GM12878 (cell line): ENCODE measurements around the gene PSAP. TPM values are rescaled to one million over a fixed set of nuclear protein-coding genes. Genes with fewer than 3 reads are reported as not detected.

Source experiments
- ATAC-seq: fragments of 200-7000 bp; cut with Tn5 transposase; 3 replicates; pipeline ENCODE4 v1.9.1; 2020; ENCODE audit warnings: mild to moderate bottlenecking, moderate library complexity
- BruUV-seq: library from RNA; stranded (reverse); fragments of 400-500 nt; replicated peaks from 2 replicates; lab custom pipeline; 2021; lab: Mats Ljungman, UMichigan
- CTCF ChIA-PET: fragments of 300-600 bp; sonication (Branson Sonifier 250); formaldehyde crosslinking; extraction: SDS; loops from one replicate; lab custom pipeline; 2021; ENCODE audit warnings: inconsistent platforms; lab: Yijun Ruan, JAX
- POLR2A ChIA-PET: fragments of 350-600 bp; formaldehyde crosslinking; extraction: SDS; loops from one replicate; lab custom pipeline; 2021; ENCODE audit warnings: inconsistent platforms; lab: Charles Lee
- RAD21 ChIA-PET: fragments of 300-600 bp; sonication (Branson Sonifier 250); formaldehyde crosslinking; loops from one replicate; lab custom pipeline; 2023; ENCODE audit warnings: antibody characterized with exemption; ENCODE audit not compliant: unreplicated experiment; lab: Charles Lee
- SMC1A ChIA-PET: fragments of 300-600 bp; sonication (Branson Sonifier 250); formaldehyde crosslinking; loops from one replicate; lab custom pipeline; 2023; ENCODE audit not compliant: unreplicated experiment, uncharacterized antibody; lab: Charles Lee
- DNase-seq: peaks from one replicate; pipeline ENCODE4 v3.0.0-alpha.2; 2011; ENCODE audit warnings: low read depth, low spot score
- FAIRE-seq: peaks from 3 replicates; lab custom pipeline; 2011; peaks lifted over from hg19 to GRCh38; lab: Jason Lieb, UNC
- H2AFZ ChIP-seq: 2 replicates; pipeline ENCODE4 v1.6.0; 2011; ENCODE audit warnings: low read depth, low read length, control low read depth; ENCODE audit not compliant: control insufficient read depth
- H3K27ac ChIP-seq: 2 replicates; pipeline ENCODE4 v1.5.1; 2011; ENCODE audit warnings: control low read depth; ENCODE audit not compliant: control insufficient read depth, insufficient read depth
- H3K27me3 ChIP-seq, 2 experiments: replicated peaks in 1 of 2; 2 replicates each; pipeline versions ENCODE4 v1.6.0 to v1.6.1; 2011; ENCODE audit warnings: low read length in 1 of 2; ENCODE audit not compliant: control insufficient read depth in 2 of 2, insufficient read depth in 2 of 2
- H3K36me3 ChIP-seq, 2 experiments: 2 replicates each; pipeline ENCODE4 v1.5.1; 2011; ENCODE audit warnings: low read length in 1 of 2; ENCODE audit not compliant: control insufficient read depth in 2 of 2, insufficient read depth in 2 of 2
- H3K4me1 ChIP-seq: 2 replicates; pipeline ENCODE4 v1.6.1; 2011; ENCODE audit warnings: mild to moderate bottlenecking, low read length, moderate library complexity, mixed read lengths; ENCODE audit not compliant: control insufficient read depth, insufficient read depth
- H3K4me2 ChIP-seq: 2 replicates; pipeline ENCODE4 v1.6.0; 2011; ENCODE audit warnings: control low read depth; ENCODE audit not compliant: control insufficient read depth, insufficient read depth
- H3K4me3 ChIP-seq: fragments of 200-600 bp; sonication (generic); 2 replicates; pipeline ENCODE4 v1.5.1; 2016
- H3K79me2 ChIP-seq: 2 replicates; pipeline ENCODE4 v1.6.0; 2011; ENCODE audit warnings: low read length; ENCODE audit not compliant: control insufficient read depth, insufficient read depth
- H3K9ac ChIP-seq: 2 replicates; pipeline ENCODE4 v1.8.0; 2011; ENCODE audit warnings: low read length, control low read depth, mixed read lengths; ENCODE audit not compliant: control insufficient read depth, insufficient read depth
- H3K9me3 ChIP-seq: replicated peaks from 3 replicates; pipeline ENCODE4 v1.5.1; 2011; ENCODE audit warnings: mild to moderate bottlenecking, low read length; ENCODE audit not compliant: control insufficient read depth, insufficient read depth
- H4K20me1 ChIP-seq: 2 replicates; pipeline ENCODE4 v1.6.0; 2011; ENCODE audit not compliant: control insufficient read depth, insufficient read depth
- ASH2L ChIP-seq: fragments of 300-600, 200-600 bp; sonication (generic); IDR thresholded peaks from 2 replicates; pipeline ENCODE4 v1.6.1; 2017; ENCODE audit warnings: low read depth, mild to moderate bottlenecking, borderline replicate concordance
- CHD2 ChIP-seq: IDR thresholded peaks from 2 replicates; pipeline ENCODE4 v1.6.1; 2011; ENCODE audit warnings: low read depth, low read length, improper control_type of control experiment, borderline replicate concordance
- FOXM1 ChIP-seq: IDR thresholded peaks from 2 replicates; pipeline ENCODE4 v1.6.1; 2012; ENCODE audit warnings: low read depth, mild to moderate bottlenecking, inconsistent platforms, low read length, moderate library complexity
- IKZF2 ChIP-seq, 2 experiments: fragments of 450-650 bp; IDR thresholded peaks; 2 replicates each; pipeline ENCODE4 v1.6.1; 2017; ENCODE audit warnings: mild to moderate bottlenecking in 2 of 2, moderate library complexity in 2 of 2
- MEF2A ChIP-seq: IDR thresholded peaks from 2 replicates; pipeline ENCODE4 v1.6.1; 2011; ENCODE audit warnings: low read depth, mild to moderate bottlenecking, low read length, moderate library complexity; ENCODE audit not compliant: insufficient read depth
- MYC ChIP-seq: IDR thresholded peaks from 2 replicates; pipeline ENCODE4 v1.6.1; 2011; ENCODE audit warnings: mild to moderate bottlenecking, low read length, moderate library complexity, inconsistent platforms; ENCODE audit not compliant: insufficient read depth, insufficient replicate concordance, insufficient read length, severe bottlenecking
- NFIC ChIP-seq: IDR thresholded peaks from 2 replicates; pipeline ENCODE4 v1.6.1; 2012; ENCODE audit warnings: low read depth, mild to moderate bottlenecking, inconsistent platforms, low read length, moderate library complexity
- NFYB ChIP-seq: IDR thresholded peaks from 2 replicates; pipeline ENCODE4 v1.6.1; 2011; ENCODE audit warnings: low read depth, mild to moderate bottlenecking, low read length, improper control_type of control experiment, moderate library complexity; ENCODE audit not compliant: insufficient read depth
- RAD51 ChIP-seq: fragments of 450-650 bp; IDR thresholded peaks from 2 replicates; pipeline ENCODE4 v1.6.1; 2016; ENCODE audit warnings: moderate library complexity, mild to moderate bottlenecking, inconsistent platforms
- RBBP5 ChIP-seq: fragments of 200-600 bp; sonication (generic); conservative IDR thresholded peaks from 2 replicates; pipeline ENCODE4 v1.6.1; 2016
- SMAD5 ChIP-seq: IDR thresholded peaks from 2 replicates; pipeline ENCODE4 v1.6.1; 2016; ENCODE audit warnings: antibody characterized with exemption, low read depth
- SMC3 ChIP-seq: IDR thresholded peaks from 2 replicates; pipeline ENCODE4 v1.6.1; 2011; ENCODE audit warnings: low read length, improper control_type of control experiment, borderline replicate concordance
- STAT3 ChIP-seq: IDR thresholded peaks from 2 replicates; pipeline ENCODE4 v1.6.1; 2011; ENCODE audit warnings: low read depth, low read length, improper control_type of control experiment
- SUZ12 ChIP-seq: fragments of 200-600 bp; sonication (generic); IDR thresholded peaks from one replicate; pipeline ENCODE4 v1.6.1; 2018; ENCODE audit warnings: antibody characterized with exemption, mild to moderate bottlenecking; ENCODE audit not compliant: unreplicated experiment
- ZBED1 ChIP-seq: IDR thresholded peaks from 2 replicates; pipeline ENCODE4 v1.6.1; 2016; ENCODE audit warnings: borderline replicate concordance
- ZNF24 ChIP-seq: fragments of 450-650 bp; IDR thresholded peaks from 2 replicates; pipeline ENCODE4 v1.6.1; 2017; ENCODE audit warnings: antibody characterized with exemption, mild to moderate bottlenecking
- ZNF622 ChIP-seq: fragments of 450-650 bp; IDR thresholded peaks from 2 replicates; pipeline ENCODE4 v1.6.1; 2017; ENCODE audit warnings: mild to moderate bottlenecking, inconsistent platforms
- WGBS: methylation state at CpG from one replicate; pipeline ENCODE4 v1.1.6; 2016; ENCODE audit warnings: low lambda C conversion rate; ENCODE audit not compliant: insufficient replicate concordance, insufficient coverage; ENCODE audit errors: missing lambda C conversion rate; 5-methylcytosine and 5-hydroxymethylcytosine counted together
- in situ Hi-C: fragments of 300-500 bp; cut with MboI; formaldehyde crosslinking; loops from 9 replicates; pipeline ENCODE4 v1.14.3; 2018; ENCODE audit warnings: mixed read lengths
- intact Hi-C: fragments of 100-400 bp; cut with micrococcal nuclease; formaldehyde crosslinking; loops from one replicate; pipeline ENCODE4 v1.14.2; 2022; ENCODE audit not compliant: unreplicated experiment
- polyA plus RNA-seq, 11 experiments: library from polyadenylated mRNA; depleted of rRNA in 4 of 11; unstranded in 6 of 11; stranded (reverse) in 5 of 11; fragments of >200 nt; fragmentation: Nextera tagmentation in 4 of 11; fragmentation: Illumina TruSeq in 1 of 11; extraction: Ambion mirVana in 4 of 11; extraction: Trizol in 1 of 11; gene quantifications; 1 replicate in 1 of 11; 2 replicates in 10 of 11; pipeline versions ENCODE4 v1.2.1 to v1.2.3, GENCODE V29; 2011 to 2016; ENCODE audit warnings: inconsistent platforms in 2 of 11, missing spikeins in 2 of 11, low read depth in 1 of 11
- total RNA-seq, 4 experiments: library from RNA; depleted of rRNA in 3 of 4; stranded (reverse); fragments of >200 nt in 3 of 4; fragmentation: Illumina TruSeq in 1 of 4; extraction: Trizol in 1 of 4; gene quantifications; 2 replicates each; pipeline versions ENCODE4 v1.2.1 to v1.2.3, GENCODE V29; 2013 to 2021
- TF ChIP-seq, protein P1 (sequence below): fragments of 450-650 bp; IDR thresholded peaks from 2 replicates; pipeline ENCODE4 v1.6.1; 2016; ENCODE audit warnings: mild to moderate bottlenecking, moderate library complexity, borderline replicate concordance
- TF ChIP-seq, protein P2 (sequence below): IDR thresholded peaks from 2 replicates; pipeline ENCODE4 v1.6.1; 2011; ENCODE audit warnings: low read depth, mild to moderate bottlenecking, low read length, moderate library complexity, borderline replicate concordance; ENCODE audit errors: extremely low read depth
- TF ChIP-seq, protein P3 (sequence below): fragments of 450-650 bp; IDR thresholded peaks from 2 replicates; pipeline ENCODE4 v1.6.1; 2017; ENCODE audit warnings: mild to moderate bottlenecking

Gene PSAP
- total and polyA plus RNA-seq, 10 of the 15 experiments (the other 5 are each of a cell fraction or from before 2014, with no cell fraction given): 178 to 336 (median 286) TPM

DNA sequence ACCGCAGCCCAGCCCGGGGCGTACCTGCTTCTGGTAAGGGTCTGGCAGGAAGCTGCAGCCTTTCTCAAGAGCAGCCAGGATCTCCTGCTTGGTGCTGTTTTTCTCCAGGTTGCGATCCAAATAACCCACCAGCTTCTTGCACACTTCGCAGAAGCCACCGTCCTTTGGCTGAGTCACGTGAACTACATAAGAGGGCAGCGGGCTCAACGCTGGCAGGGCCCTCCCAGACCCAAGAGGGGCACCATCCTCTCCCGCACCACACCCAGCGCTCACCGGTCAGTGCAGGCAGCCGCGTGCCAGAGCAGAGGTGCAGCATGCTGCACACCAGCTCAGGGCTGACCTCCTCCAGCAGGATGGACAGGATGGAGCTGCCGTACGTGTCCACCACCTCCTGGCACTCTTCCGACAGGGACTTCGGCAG, 31.6 kb downstream of the PSAP start:
- intact Hi-C loops: no loop called here
- ChIA-PET SMC1A (interaction anchor here (1.2 kb wide), 1 partner anchor 77 kb away, joined by 4 read pairs; no protein-coding TSS in a partner anchor), CTCF (no interaction called here), RAD21 (no interaction called here), POLR2A (no interaction called here)
- 92% methylated on average over 18 of the region's 18 CpGs for WGBS
- Histone ChIP-seq H4K20me1 (no peaks in the 10 kb centered on the region), H3K36me3 (peaks cover 29 to 54% of the 10 kb centered on the region in 2 experiments), H3K79me2 (no peaks in the 10 kb centered on the region), H3K9ac (no peak overlapping the region), H3K4me1 (no peaks in the 10 kb centered on the region), H3K4me3 (no peak overlapping the region), H3K27ac (no peak overlapping the region), H3K4me2 (no peak overlapping the region), H3K9me3 (no peaks in the 10 kb centered on the region), H2AFZ (no peak overlapping the region), H3K27me3 (no peaks in the 10 kb centered on the region)
- DNase-seq: no peak
- no TSS peak for BruUV-seq
- in situ Hi-C loops: no loop called here
- ATAC-seq: no peak
- TF ChIP-seq RAD51: no peak
- TF ChIP-seq ZNF24: no peak
- TF ChIP-seq MEF2A: no peak
- no peak for TF ChIP-seq NFIC
- TF ChIP-seq NFYB: no peak
- TF ChIP-seq, protein P1, sequence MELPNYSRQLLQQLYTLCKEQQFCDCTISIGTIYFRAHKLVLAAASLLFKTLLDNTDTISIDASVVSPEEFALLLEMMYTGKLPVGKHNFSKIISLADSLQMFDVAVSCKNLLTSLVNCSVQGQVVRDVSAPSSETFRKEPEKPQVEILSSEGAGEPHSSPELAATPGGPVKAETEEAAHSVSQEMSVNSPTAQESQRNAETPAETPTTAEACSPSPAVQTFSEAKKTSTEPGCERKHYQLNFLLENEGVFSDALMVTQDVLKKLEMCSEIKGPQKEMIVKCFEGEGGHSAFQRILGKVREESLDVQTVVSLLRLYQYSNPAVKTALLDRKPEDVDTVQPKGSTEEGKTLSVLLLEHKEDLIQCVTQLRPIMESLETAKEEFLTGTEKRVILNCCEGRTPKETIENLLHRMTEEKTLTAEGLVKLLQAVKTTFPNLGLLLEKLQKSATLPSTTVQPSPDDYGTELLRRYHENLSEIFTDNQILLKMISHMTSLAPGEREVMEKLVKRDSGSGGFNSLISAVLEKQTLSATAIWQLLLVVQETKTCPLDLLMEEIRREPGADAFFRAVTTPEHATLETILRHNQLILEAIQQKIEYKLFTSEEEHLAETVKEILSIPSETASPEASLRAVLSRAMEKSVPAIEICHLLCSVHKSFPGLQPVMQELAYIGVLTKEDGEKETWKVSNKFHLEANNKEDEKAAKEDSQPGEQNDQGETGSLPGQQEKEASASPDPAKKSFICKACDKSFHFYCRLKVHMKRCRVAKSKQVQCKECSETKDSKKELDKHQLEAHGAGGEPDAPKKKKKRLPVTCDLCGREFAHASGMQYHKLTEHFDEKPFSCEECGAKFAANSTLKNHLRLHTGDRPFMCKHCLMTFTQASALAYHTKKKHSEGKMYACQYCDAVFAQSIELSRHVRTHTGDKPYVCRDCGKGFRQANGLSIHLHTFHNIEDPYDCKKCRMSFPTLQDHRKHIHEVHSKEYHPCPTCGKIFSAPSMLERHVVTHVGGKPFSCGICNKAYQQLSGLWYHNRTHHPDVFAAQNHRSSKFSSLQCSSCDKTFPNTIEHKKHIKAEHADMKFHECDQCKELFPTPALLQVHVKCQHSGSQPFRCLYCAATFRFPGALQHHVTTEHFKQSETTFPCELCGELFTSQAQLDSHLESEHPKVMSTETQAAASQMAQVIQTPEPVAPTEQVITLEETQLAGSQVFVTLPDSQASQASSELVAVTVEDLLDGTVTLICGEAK: no peak
- TF ChIP-seq ZBED1: no peak
- TF ChIP-seq, protein P2, sequence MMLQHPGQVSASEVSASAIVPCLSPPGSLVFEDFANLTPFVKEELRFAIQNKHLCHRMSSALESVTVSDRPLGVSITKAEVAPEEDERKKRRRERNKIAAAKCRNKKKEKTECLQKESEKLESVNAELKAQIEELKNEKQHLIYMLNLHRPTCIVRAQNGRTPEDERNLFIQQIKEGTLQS: no peak
- no peak for TF ChIP-seq STAT3
- TF ChIP-seq ZNF622: no peak
- TF ChIP-seq, protein P3, sequence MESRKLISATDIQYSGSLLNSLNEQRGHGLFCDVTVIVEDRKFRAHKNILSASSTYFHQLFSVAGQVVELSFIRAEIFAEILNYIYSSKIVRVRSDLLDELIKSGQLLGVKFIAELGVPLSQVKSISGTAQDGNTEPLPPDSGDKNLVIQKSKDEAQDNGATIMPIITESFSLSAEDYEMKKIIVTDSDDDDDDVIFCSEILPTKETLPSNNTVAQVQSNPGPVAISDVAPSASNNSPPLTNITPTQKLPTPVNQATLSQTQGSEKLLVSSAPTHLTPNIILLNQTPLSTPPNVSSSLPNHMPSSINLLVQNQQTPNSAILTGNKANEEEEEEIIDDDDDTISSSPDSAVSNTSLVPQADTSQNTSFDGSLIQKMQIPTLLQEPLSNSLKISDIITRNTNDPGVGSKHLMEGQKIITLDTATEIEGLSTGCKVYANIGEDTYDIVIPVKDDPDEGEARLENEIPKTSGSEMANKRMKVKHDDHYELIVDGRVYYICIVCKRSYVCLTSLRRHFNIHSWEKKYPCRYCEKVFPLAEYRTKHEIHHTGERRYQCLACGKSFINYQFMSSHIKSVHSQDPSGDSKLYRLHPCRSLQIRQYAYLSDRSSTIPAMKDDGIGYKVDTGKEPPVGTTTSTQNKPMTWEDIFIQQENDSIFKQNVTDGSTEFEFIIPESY: no peak
- TF ChIP-seq MYC: no peak
- TF ChIP-seq ASH2L: no peak
- no peak for TF ChIP-seq FOXM1
- no peak for TF ChIP-seq RBBP5
- TF ChIP-seq SUZ12: no peak
- no peak for TF ChIP-seq IKZF2 (IDR thresholded peaks at IDR 0.05)
- TF ChIP-seq CHD2: no peak
- TF ChIP-seq SMC3: no peak
- no peak for TF ChIP-seq SMAD5
- no peak for FAIRE-seq
